ENCODE measurements around the gene ELK1.

GRCh38 chrX:47623540-47624027 is 26.8 kb downstream of the ELK1 start:
- TF ChIP-seq CREB1 (IDR thresholded peaks at IDR 0.05; ENCODE audit: low read depth) (no peak), CEBPB (IDR thresholded peaks at IDR 0.05) (no peak), TAF1 (IDR thresholded peaks at IDR 0.05; ENCODE audit: low read depth) (no peak), REST (IDR thresholded peaks at IDR 0.05; ENCODE audit: low read depth) (no peak), TCF12 (IDR thresholded peaks at IDR 0.05; ENCODE audit: low read depth) (no peak), FOXM1 (IDR thresholded peaks at IDR 0.05; ENCODE audit: borderline replicate concordance, low read depth) (no peak), EP300 (IDR thresholded peaks at IDR 0.05; ENCODE audit: borderline replicate concordance) (no peak), RAD21 (IDR thresholded peaks at IDR 0.05; ENCODE audit: low read depth) (no peak), USF1 (IDR thresholded peaks at IDR 0.05) (no peak), MAX (IDR thresholded peaks at IDR 0.05) (peak; percentile 41; the same call in 1 of the 2 replicates), YY1 (IDR thresholded peaks at IDR 0.05; ENCODE audit: low read depth) (no peak)
